HG03432 (cell line): Measurements from ENCODE around the gene SPNS2.

Experiments used
- ATAC-seq: cut with Tn5 transposase; IDR thresholded peaks from one replicate; pipeline ENCODE4 v1.9.1; 2021; ENCODE audit warnings: mild to moderate bottlenecking, moderate library complexity; ENCODE audit not compliant: unreplicated experiment

SPNS2 gene, protein sequence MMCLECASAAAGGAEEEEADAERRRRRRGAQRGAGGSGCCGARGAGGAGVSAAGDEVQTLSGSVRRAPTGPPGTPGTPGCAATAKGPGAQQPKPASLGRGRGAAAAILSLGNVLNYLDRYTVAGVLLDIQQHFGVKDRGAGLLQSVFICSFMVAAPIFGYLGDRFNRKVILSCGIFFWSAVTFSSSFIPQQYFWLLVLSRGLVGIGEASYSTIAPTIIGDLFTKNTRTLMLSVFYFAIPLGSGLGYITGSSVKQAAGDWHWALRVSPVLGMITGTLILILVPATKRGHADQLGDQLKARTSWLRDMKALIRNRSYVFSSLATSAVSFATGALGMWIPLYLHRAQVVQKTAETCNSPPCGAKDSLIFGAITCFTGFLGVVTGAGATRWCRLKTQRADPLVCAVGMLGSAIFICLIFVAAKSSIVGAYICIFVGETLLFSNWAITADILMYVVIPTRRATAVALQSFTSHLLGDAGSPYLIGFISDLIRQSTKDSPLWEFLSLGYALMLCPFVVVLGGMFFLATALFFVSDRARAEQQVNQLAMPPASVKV

DNA sequence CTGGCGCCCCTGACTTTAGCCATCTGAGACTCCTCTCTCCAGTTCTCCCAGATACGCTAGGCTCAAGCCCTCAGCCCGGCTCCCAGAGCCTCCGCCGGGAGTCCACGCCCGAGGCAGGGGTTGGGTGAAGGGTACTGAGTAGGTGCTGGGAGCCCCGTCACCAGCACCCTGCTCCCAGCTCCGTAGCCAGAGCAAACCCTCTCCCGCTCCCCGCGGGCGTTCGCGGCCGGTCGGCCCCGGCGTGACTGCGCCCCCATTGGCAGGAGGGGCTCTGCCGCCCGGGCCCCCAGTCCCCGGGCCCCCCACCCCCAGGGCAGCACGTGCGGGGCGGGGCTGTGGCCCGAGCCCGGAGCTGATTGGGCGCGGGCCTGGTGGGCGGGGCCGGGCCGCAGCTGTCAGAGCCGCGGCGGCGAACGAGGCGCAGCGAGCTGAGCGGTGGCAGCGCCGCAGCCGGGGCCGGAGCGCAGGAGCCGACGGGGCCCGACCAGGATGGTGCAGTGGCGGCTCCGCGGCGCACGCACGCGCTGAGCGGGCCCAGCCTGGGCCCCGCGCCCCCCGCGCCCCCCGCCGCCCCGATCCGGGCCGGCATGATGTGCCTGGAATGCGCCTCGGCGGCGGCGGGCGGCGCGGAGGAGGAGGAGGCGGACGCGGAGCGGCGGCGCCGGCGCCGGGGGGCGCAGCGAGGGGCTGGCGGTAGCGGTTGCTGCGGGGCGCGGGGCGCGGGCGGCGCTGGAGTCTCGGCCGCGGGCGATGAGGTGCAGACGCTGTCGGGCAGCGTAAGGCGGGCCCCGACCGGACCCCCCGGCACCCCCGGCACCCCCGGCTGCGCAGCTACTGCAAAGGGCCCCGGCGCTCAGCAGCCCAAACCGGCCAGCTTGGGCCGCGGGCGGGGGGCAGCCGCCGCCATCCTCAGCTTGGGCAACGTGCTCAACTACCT, at the start of gene SPNS2:
Gene SPNS2 (plus strand): TSS at position 421 of the 937 bp plus-strand sequence. CDS start 167 bp downstream, at position 588.
- peak; percentile 54 for ATAC-seq

DNA sequence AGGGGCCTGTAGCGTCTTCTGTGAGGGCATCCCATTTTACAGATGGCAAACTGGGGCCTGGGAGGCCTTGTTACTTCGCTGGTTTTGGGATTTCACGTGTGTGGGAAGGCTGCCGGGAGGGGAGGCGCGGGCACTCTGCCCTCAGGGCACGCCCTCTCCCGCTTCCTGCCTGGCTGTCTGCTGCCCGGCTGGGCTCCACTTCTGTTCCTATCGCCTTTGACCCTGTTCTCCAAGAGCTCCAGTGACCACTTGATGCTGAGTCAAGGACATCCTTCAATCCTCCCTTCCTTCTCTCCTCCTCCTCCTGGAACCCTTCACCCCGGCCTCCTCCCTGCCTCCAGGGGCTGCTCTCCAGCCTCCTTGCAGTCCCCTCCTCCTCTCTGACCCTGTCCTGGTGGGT, 48.9 kb upstream of the SPNS2 start:
- ATAC-seq, result no peak

DNA sequence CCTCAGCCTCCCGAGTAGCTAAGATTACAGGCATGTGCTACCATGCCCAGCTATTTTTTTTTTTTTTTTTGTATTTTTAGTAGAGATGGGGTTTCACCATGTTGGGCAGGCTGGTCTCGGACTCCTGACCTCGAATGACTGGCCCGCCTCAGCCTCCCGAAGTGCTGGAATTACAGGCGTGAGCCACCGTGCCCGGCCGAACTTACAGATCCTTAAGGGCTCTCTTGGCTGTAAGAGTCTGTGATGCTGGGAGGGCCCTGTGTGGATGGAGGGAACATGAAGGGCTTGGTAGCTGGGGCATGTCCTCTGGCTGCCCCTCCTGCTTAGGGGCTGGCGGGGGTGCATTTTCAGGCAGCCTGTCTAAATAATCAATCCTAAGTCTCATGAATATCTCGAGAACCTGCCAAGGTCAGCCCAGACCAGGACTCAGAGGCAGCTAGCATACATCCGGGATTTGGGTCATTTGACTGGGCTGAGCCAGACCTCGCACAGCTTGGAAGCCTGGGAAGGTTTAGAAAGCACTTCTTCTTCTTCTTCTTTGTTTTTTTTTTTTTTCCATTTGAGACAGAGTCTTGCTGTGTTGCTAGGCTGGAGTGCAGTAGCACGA, 47.9 kb upstream of the SPNS2 start:
- no peak for ATAC-seq

DNA sequence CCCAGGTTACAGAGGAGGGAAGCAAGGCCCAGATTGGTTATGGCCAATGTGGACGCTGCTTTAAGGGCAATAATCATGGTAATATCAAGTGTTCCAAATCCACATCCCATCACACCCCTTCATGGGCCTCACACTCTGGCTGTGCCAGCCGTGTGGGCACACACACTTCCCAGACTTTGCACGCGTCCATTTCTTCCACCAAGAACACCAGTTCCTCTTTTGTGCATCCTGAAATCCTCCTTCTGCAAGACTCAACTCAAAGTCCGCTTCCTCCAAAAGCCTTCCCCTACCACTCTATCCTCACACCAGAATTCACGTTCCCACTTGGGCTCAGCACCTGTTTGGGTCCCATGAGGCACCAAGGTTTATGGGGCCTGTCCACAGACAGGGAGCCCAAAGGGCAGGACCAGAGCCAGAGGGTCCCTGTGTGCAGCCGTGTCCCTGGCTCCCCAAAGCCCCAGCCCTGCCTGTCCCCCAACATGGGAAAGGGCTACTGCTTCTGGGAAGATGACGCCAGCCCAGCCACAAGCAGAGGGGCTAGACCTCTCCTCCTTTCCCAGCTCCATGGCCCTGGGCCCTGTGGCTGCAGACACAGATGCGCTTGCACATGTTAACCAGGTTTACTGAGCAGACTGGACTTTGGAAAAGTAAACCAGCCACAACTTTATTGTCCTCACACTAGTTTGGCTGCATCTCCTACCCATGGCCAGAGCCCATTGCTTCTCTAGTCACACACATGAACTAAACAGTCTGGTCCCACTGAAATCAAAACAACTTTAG, 44.7 kb upstream of the SPNS2 start:
- no peak for ATAC-seq

DNA sequence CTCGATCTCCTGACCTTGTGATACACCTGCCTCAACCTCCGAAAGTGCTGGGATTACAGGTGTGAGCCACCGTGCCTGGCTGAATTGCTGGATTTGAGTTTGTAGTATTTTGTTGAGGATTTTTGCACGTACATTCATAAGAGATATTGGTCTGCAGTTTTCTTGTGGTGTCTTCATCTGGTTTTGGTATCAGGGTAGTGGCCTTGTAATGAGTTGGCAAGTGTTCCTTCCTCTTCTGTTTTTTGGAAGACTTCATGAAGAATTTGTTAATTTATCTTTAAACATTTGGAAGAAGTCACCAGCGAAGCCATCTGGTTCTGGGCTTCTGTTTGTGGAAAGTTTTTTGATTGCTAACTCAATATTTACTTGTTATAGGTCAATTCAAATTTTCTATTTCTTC, 38.0 kb upstream of the SPNS2 start:
- ATAC-seq, result no peak

DNA sequence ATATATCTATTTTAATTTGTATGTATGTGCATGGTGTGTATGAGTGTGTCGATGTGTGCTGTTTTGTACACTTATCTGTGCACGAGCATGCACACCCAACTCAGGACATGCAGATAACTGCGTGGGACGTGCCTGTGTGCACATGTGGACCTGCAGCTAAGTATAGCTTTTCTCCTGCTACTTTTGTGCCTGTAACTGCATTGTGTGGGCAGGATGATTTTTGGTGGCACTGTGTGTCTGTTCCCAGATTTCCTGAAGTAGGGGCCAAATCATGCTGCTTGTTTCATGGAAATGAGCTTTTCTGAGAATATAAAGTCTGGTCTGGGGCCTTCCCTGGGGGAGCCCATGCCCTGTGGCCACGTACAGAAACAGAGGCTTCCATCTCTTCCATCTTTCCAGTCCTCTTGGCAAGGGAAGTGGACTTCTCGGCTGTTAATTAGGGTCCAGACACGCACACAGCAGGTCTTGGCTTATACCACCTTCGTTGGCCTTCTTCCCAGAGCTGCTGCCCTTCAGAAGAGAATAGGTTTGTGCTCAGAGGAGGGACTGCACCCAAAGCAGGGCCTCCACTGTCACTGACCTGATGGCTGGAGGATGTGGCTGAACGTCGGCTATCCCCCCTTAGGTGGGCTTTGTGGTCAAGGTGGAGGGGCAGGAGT, 34.7 kb upstream of the SPNS2 start:
- no peak for ATAC-seq

DNA sequence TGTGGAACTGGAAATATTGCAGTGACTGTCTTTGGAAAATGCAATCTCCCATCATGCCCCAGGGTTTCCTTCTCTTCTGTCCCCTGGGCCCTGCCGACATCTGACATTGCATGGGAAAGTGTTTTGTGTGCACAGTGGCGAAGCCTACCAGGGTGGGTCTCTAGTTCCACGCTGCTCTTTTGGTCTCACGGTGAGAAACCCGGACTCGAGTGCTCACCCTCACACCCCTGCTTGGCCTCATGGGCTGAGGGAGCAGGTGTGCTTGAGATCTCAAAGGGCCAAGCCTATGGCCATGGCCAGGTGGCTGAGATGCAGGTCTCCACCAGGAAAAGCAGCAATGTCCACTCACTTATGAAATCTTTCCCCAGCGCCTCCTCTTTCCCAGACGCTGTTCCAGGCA, 32.9 kb upstream of the SPNS2 start:
- no peak for ATAC-seq

DNA sequence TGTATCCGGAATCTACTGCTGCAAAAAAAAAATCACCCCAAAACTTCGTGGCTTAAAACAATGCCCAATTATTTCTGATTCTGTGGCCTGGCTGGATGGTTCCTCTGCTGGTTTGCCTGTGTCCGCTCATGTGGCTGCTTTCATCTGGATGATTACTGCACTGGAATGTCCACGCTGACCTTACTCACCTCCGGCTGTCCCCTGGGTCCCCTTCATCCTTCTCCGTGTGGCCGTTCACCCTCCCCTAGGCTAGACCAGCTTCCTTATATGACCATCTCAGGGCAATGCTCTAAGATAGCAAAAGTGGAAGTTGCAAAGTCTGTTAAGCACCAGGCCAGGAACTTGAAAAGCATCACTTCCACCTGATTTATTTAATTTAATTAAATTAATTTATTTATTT, 31.4 kb upstream of the SPNS2 start:
- no peak for ATAC-seq

DNA sequence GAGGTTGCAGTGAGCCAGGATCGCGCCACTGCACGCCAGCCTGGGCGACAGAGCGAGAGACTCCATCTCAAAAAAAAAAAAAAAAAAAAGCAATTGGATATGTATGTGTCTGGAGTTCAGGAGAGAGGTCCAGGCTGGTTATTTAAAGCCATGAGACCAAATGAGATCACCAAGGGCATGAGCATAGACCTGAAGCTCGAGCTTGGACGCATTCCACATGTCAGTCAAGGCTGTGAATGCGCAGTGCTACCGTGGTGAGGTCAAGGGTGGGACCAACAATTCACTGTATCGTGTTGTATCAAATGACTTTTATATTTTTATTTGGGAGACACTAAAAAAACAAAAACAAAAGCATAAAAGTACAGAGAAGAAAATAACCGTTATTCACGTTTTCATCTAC, 29.1 kb upstream of the SPNS2 start:
- ATAC-seq, result no peak

DNA sequence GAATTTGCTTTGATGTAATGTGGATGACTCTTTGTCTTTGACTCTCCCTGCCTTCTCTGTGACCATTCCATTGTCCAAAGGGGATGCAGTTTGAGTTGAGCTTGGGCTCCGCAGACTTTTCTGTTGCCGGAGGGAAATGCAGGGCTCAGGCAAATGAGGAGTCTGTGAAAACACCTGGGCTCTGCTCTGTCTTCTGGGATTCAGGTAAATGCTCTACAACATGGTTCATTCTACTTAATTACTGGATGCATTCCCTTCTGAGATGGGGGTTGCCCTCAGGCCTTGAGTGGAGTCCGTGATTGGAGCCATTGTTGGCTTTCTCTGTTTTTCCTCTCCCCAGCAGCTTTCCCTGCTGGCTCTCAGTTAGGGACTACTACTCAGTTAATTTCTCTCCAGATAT, 26.4 kb upstream of the SPNS2 start:
- ATAC-seq, result no peak

DNA sequence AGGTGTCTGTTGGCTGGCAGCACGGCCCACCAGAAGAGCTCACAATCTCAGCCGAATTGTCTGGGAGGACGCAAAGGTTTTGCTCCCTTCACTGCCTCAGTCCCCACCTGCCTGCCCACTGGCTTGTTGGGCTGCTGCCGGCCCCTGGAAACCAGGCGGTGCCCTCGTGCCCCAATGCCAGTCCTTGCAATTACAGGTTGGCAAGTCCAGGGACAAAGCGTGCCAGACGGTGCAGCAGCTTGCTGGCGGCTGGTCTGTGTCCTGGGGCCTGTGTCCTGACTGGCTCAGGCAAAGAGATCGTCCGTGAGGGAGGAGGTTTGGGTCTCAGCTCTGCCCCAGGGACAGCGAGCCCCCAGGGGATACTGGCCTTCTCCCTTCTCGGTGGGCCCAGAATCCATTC, 24.6 kb upstream of the SPNS2 start:
- ATAC-seq, result no peak

DNA sequence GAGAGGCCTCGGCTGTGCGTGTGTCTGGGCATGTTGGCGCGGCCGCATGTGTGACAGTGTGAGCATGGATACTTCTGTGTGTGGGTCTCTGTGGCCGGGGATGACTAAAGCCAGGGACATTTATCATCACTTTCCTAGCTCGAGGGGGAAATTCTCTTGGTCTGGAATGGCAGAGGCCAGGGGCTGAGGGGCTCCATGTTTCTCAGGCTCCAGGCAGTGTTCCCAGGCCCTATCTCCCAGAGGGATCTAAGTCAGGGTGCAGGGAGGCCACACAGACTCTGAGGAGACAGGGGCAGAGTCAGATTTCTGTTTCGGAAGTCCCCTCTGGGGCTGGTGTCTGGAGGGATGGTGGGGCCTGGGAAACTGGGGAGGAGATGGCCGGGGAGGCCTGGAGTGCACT, 23.7 kb upstream of the SPNS2 start:
- no peak for ATAC-seq

DNA sequence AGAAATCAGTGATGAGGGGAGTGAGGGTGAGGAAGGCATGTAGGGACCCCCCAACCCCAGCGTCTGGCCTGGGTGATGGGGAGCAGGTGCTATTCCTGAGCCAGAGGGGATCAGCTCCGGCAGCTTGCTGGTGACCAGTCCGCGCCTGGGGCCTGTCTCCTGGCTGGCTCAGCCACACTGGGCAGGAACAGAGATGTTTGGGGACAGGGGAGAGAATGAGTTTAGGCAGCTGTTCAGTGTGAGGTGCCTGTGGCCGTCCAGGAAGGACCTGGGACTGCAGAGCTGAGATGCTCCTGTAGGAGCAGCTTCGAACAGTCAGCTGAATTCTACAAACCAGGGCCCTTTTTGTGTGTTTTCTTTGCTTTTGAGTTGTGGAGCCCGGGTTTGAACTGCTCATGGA, 23.2 kb upstream of the SPNS2 start:
- no peak for ATAC-seq

DNA sequence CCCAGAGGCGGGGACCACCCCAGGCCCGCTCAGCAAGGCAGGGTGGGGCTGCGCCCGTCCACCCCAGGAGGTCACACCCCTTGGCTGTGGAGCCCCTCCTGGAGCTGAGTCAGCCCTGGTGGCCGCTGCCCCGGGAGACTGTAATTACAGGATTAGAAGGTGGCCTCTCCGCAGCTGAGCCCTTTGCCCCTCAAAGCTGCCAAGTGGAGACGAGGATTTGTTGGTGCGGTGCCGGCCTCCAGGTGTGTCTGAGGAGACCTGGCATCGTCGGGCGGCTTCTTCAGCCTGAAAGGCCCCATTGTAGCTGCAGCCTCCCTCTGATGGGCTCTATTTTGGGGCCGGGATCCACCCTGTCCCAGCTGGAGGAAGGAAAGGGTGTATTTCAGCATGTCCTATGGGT, 22.7 kb upstream of the SPNS2 start:
- no peak for ATAC-seq

DNA sequence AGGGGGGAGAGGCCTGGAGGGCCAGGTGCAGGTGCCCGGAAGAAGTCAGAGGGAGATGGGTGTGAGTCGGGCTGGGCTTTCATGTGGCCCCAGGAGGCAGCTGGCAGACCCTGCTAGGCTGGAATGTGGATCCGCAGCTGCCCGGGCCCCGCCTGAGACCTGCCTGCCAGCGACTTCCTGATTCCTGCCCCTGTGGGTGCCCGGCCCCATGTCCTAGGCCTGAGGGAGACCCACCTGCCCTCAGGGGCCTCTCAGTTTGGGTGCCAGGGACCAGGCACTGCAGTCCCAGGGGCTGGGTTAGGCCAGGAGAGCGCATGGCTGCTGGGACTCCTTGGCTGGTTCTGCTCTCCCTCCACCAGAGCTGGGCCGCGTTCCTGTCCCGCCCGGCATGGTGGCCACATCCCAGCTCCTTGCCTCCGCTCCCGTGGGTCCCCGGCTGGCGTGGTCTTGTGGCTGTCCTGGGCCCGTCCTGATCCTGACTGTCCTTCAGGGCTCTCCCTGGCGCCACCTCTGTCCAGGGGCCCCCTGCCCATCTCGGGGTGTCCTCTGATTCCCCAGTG, 22.1 kb upstream of the SPNS2 start:
- ATAC-seq, result no peak

DNA sequence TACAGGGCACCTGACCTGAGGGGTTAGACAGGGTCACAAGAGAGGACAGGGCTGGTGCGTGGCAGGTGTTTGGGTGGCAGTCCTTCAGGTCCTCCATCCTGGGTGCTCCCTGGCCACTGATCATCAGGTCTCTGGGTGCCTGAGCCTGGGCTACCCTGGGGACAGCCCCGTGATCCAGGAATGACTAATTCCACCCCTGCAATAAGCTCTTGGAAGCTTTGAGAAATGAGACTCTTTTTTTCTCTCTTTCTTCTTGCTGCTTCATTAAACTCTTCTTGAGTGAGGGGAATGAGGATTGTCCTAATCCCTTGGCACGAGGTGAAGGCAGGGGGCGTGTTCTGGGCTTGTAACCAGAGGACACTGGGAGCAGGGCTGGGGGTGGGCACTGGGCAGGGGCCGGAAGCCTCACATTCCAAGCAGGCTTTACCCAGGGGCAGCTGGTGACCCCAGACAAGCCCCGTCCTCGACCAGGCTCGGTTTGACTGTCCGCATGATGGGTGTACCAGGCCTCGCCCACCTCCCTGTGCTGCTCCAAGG, 21.4 kb upstream of the SPNS2 start:
- ATAC-seq, result no peak

DNA sequence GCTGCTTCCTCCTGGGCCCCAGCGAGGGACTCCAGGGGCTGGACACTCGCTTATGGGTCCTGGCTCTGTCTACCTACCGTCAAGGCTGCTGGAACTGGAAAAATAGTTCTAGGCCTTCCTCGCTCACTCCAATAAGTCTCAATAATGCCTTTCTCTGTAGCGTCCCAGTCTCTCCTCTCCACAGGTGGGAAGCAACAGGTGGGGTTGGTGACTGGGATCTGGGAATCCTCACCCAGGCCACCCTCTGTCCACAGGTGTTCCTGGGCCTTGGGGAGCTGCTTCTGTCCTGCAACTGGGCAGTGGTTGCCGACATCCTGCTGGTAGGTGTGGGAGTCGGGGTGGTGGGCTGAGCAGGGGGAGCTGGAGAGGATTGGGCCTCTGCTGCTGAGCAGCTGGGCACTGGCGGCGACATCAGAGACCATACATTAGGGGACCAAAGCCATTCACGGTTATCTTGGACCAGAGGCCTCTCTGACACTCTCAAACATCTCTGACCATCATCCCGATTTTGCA, 20.3 kb upstream of the SPNS2 start:
- no peak for ATAC-seq

DNA sequence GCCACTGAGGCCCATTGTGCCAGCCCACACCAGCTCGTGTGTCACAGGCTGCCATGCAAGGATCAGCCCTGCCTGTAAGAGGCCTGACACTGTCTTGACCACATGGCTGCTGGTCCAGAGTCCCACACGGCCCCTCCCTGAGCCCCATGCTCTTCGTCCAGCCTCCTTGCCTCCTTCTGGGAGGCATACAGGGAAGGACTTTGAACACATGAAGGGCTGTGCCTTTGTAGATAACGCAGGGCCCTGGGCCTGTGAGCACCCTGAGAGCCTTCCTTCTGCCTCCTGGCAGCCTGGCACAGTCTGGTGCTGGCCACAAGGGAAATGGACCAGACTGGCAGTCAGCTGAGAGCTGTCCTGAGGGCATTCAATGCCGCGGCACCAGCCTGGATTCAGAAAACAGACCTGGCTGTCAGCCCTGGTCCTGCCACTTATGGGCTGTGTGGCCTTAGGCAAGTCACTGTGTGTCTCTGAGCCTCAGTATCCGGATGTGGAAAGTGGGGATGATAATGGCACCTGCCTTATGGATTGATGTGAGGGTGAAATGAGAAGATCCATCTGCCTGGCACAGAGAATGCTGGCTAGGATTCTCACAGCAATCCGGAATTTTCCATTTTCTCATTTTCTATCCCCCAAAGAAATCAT, 19.2 kb upstream of the SPNS2 start:
- no peak for ATAC-seq
